K562 (cell line): ENCODE results near the gene MAP4K4. TPM values are rescaled to one million over a fixed set of nuclear protein-coding genes. Genes with fewer than 3 reads are reported as not detected.

Experiments
- ATAC-seq: fragments of 200-7000 bp; cut with Tn5 transposase; 3 replicates; pipeline ENCODE4 v1.9.1; 2020; ENCODE audit warnings: moderate library complexity
- BruUV-seq: library from RNA; stranded (reverse); fragments of 400-500 nt; replicated peaks from 2 replicates; lab custom pipeline; 2021; lab: Mats Ljungman, UMichigan
- CTCF ChIA-PET: fragments of 300-600 bp; formaldehyde crosslinking; extraction: SDS; loops from one replicate; lab custom pipeline; 2021; ENCODE audit warnings: low intra/inter-chr PET ratio; lab: Yijun Ruan, JAX
- POLR2A ChIA-PET: fragments of 300-600, 350-650 bp; sonication (Branson Sonifier 250); formaldehyde crosslinking; extraction: SDS; loops from one replicate; lab custom pipeline; 2021; ENCODE audit warnings: antibody characterized with exemption, inconsistent platforms; lab: Yijun Ruan, JAX
- DNase-seq, 4 experiments: peaks; one replicate each; pipeline versions ENCODE4 v3.0.0 to v3.0.0-alpha.2; 2011 to 2018; ENCODE audit warnings: low spot score in 3 of 4, mixed read lengths in 3 of 4; ENCODE audit errors: extremely low read depth in 1 of 4
- FAIRE-seq: peaks from 2 replicates; lab custom pipeline; 2011; peaks lifted over from hg19 to GRCh38; lab: Jason Lieb, UNC
- H2AFZ ChIP-seq: 2 replicates; pipeline ENCODE4 v1.6.0; 2011; ENCODE audit warnings: low read depth, low read length, control low read depth, inconsistent platforms
- H3K27ac ChIP-seq: fragments of 200-600 bp; 3 replicates; pipeline ENCODE4 v1.8.0; 2011; ENCODE audit warnings: low read depth, mild to moderate bottlenecking, control low read depth, inconsistent platforms, low read length, moderate library complexity, mixed read lengths; ENCODE audit errors: extremely low read depth
- H3K27me3 ChIP-seq, 2 experiments: fragments of 300-600 bp in 1 of 2; 2 replicates in 1 of 2; 3 replicates in 1 of 2; pipeline versions ENCODE4 v1.6.0 to v1.8.0; 2011; ENCODE audit warnings: inconsistent platforms in 2 of 2, low read length in 2 of 2, mild to moderate bottlenecking in 1 of 2, mixed read lengths in 1 of 2, moderate library complexity in 1 of 2; ENCODE audit not compliant: control insufficient read depth in 2 of 2, insufficient read depth in 2 of 2
- H3K36me3 ChIP-seq: fragments of 300-600 bp; 3 replicates; pipeline ENCODE4 v1.8.0; 2011; ENCODE audit warnings: mild to moderate bottlenecking, low read length, inconsistent platforms; ENCODE audit not compliant: control insufficient read depth, insufficient read depth
- H3K4me1 ChIP-seq, 2 experiments: fragments of 200-600 bp in 1 of 2; replicated peaks in 1 of 2; 2 replicates in 1 of 2; 3 replicates in 1 of 2; pipeline versions ENCODE4 v1.5.1 to v1.8.0; 2011; ENCODE audit warnings: inconsistent platforms in 2 of 2, low read length in 2 of 2, mild to moderate bottlenecking in 1 of 2, mixed read lengths in 1 of 2, moderate library complexity in 1 of 2; ENCODE audit not compliant: control insufficient read depth in 2 of 2, insufficient read depth in 2 of 2
- H3K4me2 ChIP-seq: 2 replicates; pipeline ENCODE4 v1.6.1; 2011; ENCODE audit warnings: low read length, control low read depth, inconsistent platforms, mixed read lengths; ENCODE audit not compliant: insufficient read depth
- H3K4me3 ChIP-seq: fragments of 200-600 bp; sonication (generic), shearing (Covaris generic); 2 replicates; pipeline ENCODE4 v1.5.1; 2016; ENCODE audit warnings: control low read depth, inconsistent platforms
- H3K79me2 ChIP-seq: fragments of 200-600 bp; 3 replicates; pipeline ENCODE4 v1.8.0; 2011; ENCODE audit warnings: low read length, inconsistent platforms; ENCODE audit not compliant: control insufficient read depth, insufficient read depth
- H3K9ac ChIP-seq, 2 experiments: 2 replicates each; pipeline versions ENCODE4 v1.6.0 to v1.6.1; 2011; ENCODE audit warnings: low read depth in 2 of 2, low read length in 2 of 2, control low read depth in 1 of 2, inconsistent platforms in 1 of 2, mild to moderate bottlenecking in 1 of 2, mixed read lengths in 1 of 2; ENCODE audit not compliant: insufficient read depth in 1 of 2
- H3K9me1 ChIP-seq: one replicate; pipeline ENCODE4 v1.6.0; 2011; ENCODE audit warnings: inconsistent platforms, mild to moderate bottlenecking, low read length, moderate library complexity; ENCODE audit not compliant: control insufficient read depth, insufficient read depth
- H3K9me3 ChIP-seq: replicated peaks from 2 replicates; pipeline ENCODE4 v1.5.1; 2011; ENCODE audit warnings: low read depth, low read length, inconsistent platforms; ENCODE audit not compliant: control insufficient read depth, insufficient read depth
- H4K20me1 ChIP-seq: replicated peaks from 2 replicates; pipeline ENCODE4 v1.6.1; 2011; ENCODE audit warnings: low read length, inconsistent platforms, mixed read lengths; ENCODE audit not compliant: control insufficient read depth, insufficient read depth
- ILF3 ChIP-seq: fragments of 450-650 bp; IDR thresholded peaks from 2 replicates; pipeline ENCODE4 v1.6.1; 2018; ENCODE audit warnings: antibody characterized with exemption, mild to moderate bottlenecking, moderate library complexity, borderline replicate concordance
- NBN ChIP-seq: fragments of 450-650 bp; IDR thresholded peaks from 2 replicates; pipeline ENCODE4 v1.6.1; 2016; ENCODE audit warnings: low read depth, mild to moderate bottlenecking
- WGBS: fragments of 100-300 bp; shearing (Covaris generic); methylation state at CpG from one replicate; pipeline ENCODE4 v1.1.6; 2016; ENCODE audit warnings: low coverage, mixed read lengths; ENCODE audit not compliant: insufficient coverage; ENCODE audit errors: missing lambda C conversion rate; 5-methylcytosine and 5-hydroxymethylcytosine counted together
- in situ Hi-C: fragments of 300-500 bp; cut with MboI; formaldehyde crosslinking; loops from 4 replicates; pipeline ENCODE4 v1.15.0; 2018; ENCODE audit warnings: inconsistent platforms, mixed read lengths
- intact Hi-C: fragments of 100-400 bp; cut with micrococcal nuclease; formaldehyde crosslinking; loops from 2 replicates; pipeline ENCODE4 v1.14.2; 2022
- polyA plus RNA-seq, 8 experiments: library from polyadenylated mRNA; depleted of rRNA in 4 of 8; stranded (reverse) in 5 of 8; unstranded in 3 of 8; fragments of >200 nt; fragmentation: Nextera tagmentation in 2 of 8; fragmentation: Illumina TruSeq in 1 of 8; extraction: Ambion mirVana in 2 of 8; extraction: Trizol in 1 of 8; gene quantifications; 2 replicates each; pipeline versions ENCODE4 v1.2.1 to v1.2.3, GENCODE V29; 2011 to 2014; ENCODE audit warnings: inconsistent platforms in 1 of 8, missing spikeins in 1 of 8
- total RNA-seq, 7 experiments: library from RNA; depleted of rRNA in 6 of 7; stranded (reverse); fragments of >200 nt in 6 of 7; fragmentation: Illumina TruSeq in 2 of 7; extraction: Trizol in 2 of 7; gene quantifications; 2 replicates each; pipeline versions ENCODE4 v1.2.1 to v1.2.3, GENCODE V29; 2011 to 2021; ENCODE audit warnings: low replicate concordance in 1 of 7

The MAP4K4 gene
- total and polyA plus RNA-seq, 9 of the 15 experiments (the other 6 are each of a cell fraction or from before 2014, with no cell fraction given), result 7.6 to 76.4 (median 50.6) TPM

- BruUV-seq, result no TSS peak
- no peak for FAIRE-seq
- H3K27ac ChIP-seq, result no peak overlapping the region
- no peaks in the 10 kb centered on the region for H4K20me1 ChIP-seq
- H3K4me2 ChIP-seq, result no peak overlapping the region
- in situ Hi-C loops, result no loop called here
- H3K9me3 ChIP-seq, result no peaks in the 10 kb centered on the region
- H3K36me3 ChIP-seq, result peaks cover 84% of the 10 kb centered on the region
- POLR2A ChIA-PET, result no interaction called here
- no peak for DNase-seq
- no peaks in the 10 kb centered on the region for H3K79me2 ChIP-seq
- TF ChIP-seq NBN, result no peak
- no peak overlapping the region for H3K9ac ChIP-seq
- H3K4me3 ChIP-seq, result no peak overlapping the region
- intact Hi-C loops, result no loop called here
- H3K27me3 ChIP-seq, result no peaks in the 10 kb centered on the region
- no peak for ATAC-seq
- CTCF ChIA-PET, result no interaction called here
- no peaks in the 10 kb centered on the region for H3K4me1 ChIP-seq
- WGBS, result 92% methylated on average over 5 of the region's 5 CpGs
- no peak overlapping the region for H2AFZ ChIP-seq
- no peaks in the 10 kb centered on the region for H3K9me1 ChIP-seq
Observed at GRCh38 chr2:101868525-101868924, 171.0 kb downstream of the MAP4K4 start.

- Histone ChIP-seq H3K4me2 (no peak overlapping the region), H4K20me1 (no peaks in the 10 kb centered on the region), H2AFZ (no peak overlapping the region), H3K27me3 (no peaks in the 10 kb centered on the region), H3K4me3 (no peak overlapping the region), H3K9me3 (no peaks in the 10 kb centered on the region), H3K9me1 (no peaks in the 10 kb centered on the region), H3K27ac (no peak overlapping the region), H3K79me2 (no peaks in the 10 kb centered on the region), H3K9ac (peak overlapping the region in 1 of 2 experiments; percentile 12; a peak in 1 of 4 replicates), H3K4me1 (no peaks in the 10 kb centered on the region), H3K36me3 (peaks cover 89% of the 10 kb centered on the region)
- ChIA-PET POLR2A (interaction anchor here (0.7 kb wide), 1 partner anchor 289 kb away, joined by 3 read pairs; no protein-coding TSS in a partner anchor), CTCF (no interaction called here)
- DNase-seq (no peak), ATAC-seq (no peak), FAIRE-seq (no peak)
- no TSS peak for BruUV-seq
- no peak for TF ChIP-seq ILF3
- 90% methylated on average over 15 of the region's 15 CpGs for WGBS
- intact Hi-C loops, result no loop called here
- in situ Hi-C loops, result no loop called here
Observed at GRCh38 chr2:101869527-101869926, 172.0 kb downstream of the MAP4K4 start.
